NB4 (cell line): Measurements from ENCODE around the gene GPR183.

Experiments
- MAX ChIP-seq: IDR thresholded peaks from 2 replicates; pipeline ENCODE4 v1.6.1; 2011; ENCODE audit warnings: low read depth, low read length
- MYC ChIP-seq: IDR thresholded peaks from 2 replicates; pipeline ENCODE4 v1.6.1; 2011; ENCODE audit warnings: low read depth, low read length
- POLR2A ChIP-seq: IDR thresholded peaks from 2 replicates; pipeline ENCODE4 v1.6.1; 2011; ENCODE audit warnings: mild to moderate bottlenecking; ENCODE audit not compliant: insufficient read length; ENCODE audit errors: extremely low read depth
- TF ChIP-seq, protein P1 (sequence below): IDR thresholded peaks from one replicate; pipeline ENCODE4 v1.5.1; 2012; ENCODE audit warnings: low read depth, low read length

GRCh38 chr13:99246100-99246499 lies 61.1 kb downstream of the GPR183 start:
- TF ChIP-seq MYC (no peak), MAX (no peak), POLR2A (no peak)
- TF ChIP-seq, protein P1, sequence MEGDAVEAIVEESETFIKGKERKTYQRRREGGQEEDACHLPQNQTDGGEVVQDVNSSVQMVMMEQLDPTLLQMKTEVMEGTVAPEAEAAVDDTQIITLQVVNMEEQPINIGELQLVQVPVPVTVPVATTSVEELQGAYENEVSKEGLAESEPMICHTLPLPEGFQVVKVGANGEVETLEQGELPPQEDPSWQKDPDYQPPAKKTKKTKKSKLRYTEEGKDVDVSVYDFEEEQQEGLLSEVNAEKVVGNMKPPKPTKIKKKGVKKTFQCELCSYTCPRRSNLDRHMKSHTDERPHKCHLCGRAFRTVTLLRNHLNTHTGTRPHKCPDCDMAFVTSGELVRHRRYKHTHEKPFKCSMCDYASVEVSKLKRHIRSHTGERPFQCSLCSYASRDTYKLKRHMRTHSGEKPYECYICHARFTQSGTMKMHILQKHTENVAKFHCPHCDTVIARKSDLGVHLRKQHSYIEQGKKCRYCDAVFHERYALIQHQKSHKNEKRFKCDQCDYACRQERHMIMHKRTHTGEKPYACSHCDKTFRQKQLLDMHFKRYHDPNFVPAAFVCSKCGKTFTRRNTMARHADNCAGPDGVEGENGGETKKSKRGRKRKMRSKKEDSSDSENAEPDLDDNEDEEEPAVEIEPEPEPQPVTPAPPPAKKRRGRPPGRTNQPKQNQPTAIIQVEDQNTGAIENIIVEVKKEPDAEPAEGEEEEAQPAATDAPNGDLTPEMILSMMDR = no peak
